ENCODE measurements around the gene TEX19.

The TEX19 gene

DNA sequence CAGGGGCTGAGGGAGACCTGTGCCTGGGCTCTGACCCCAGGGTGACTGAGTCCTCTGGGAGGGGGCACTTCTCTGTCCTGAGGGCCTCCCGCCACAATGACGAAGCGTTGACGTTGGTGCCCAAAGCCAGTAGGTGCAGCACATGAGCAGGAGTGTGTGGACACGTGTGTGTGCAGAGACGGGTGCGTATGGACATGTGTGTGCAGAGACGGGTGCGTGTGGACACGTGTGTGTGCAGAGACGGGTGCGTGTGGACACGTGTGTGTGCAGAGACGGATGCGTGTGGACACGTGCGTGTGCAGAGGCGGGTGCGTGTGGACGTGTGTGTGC is 40.9 kb upstream of the TEX19 start:
- TF ChIP-seq ARNT (IDR thresholded peaks at IDR 0.05), result no peak
- no peak for TF ChIP-seq CTBP1 (IDR thresholded peaks at IDR 0.05; ENCODE audit: borderline replicate concordance)
- no peak for TF ChIP-seq ZNF384 (IDR thresholded peaks at IDR 0.05)
- TF ChIP-seq L3MBTL2 (conservative IDR thresholded peaks at IDR 0.05), result no peak
- TF ChIP-seq ELF4 (IDR thresholded peaks at IDR 0.05), result no peak
- TF ChIP-seq FOXM1 (IDR thresholded peaks at IDR 0.05; ENCODE audit: borderline replicate concordance), result no peak
- TF ChIP-seq NFRKB (IDR thresholded peaks at IDR 0.05), result no peak
- TF ChIP-seq SUZ12 (IDR thresholded peaks at IDR 0.05), result no peak
- no peak for TF ChIP-seq BHLHE40 (IDR thresholded peaks at IDR 0.05; ENCODE audit: borderline replicate concordance)
- no peak for TF ChIP-seq TARDBP (IDR thresholded peaks at IDR 0.05)
- TF ChIP-seq FOXA1 (IDR thresholded peaks at IDR 0.05), result no peak
- TF ChIP-seq PKNOX1 (IDR thresholded peaks at IDR 0.05), result no peak
- no peak for TF ChIP-seq HDGF (IDR thresholded peaks at IDR 0.05; ENCODE audit: borderline replicate concordance)
- TF ChIP-seq FOXK2 (IDR thresholded peaks at IDR 0.05), result no peak
- no peak for TF ChIP-seq LEF1 (IDR thresholded peaks at IDR 0.05; ENCODE audit: borderline replicate concordance)
- TF ChIP-seq SP1 (IDR thresholded peaks at IDR 0.05), result no peak
- POLR2A ChIA-PET, result no interaction called here
- no peak for DNase-seq (ENCODE audit: extremely low spot score)
- CTCF ChIA-PET, result no interaction called here

- POLR2A ChIA-PET, result no interaction called here
- TF ChIP-seq PKNOX1 (IDR thresholded peaks at IDR 0.05) (no peak), FOXK2 (IDR thresholded peaks at IDR 0.05) (no peak), SP1 (IDR thresholded peaks at IDR 0.05) (no peak), ARNT (IDR thresholded peaks at IDR 0.05) (no peak), FOXM1 (IDR thresholded peaks at IDR 0.05; ENCODE audit: borderline replicate concordance) (no peak), L3MBTL2 (conservative IDR thresholded peaks at IDR 0.05) (no peak), TARDBP (IDR thresholded peaks at IDR 0.05) (no peak), CTBP1 (IDR thresholded peaks at IDR 0.05; ENCODE audit: borderline replicate concordance) (no peak), LEF1 (IDR thresholded peaks at IDR 0.05; ENCODE audit: borderline replicate concordance) (no peak), FOXA1 (IDR thresholded peaks at IDR 0.05) (no peak), SUZ12 (IDR thresholded peaks at IDR 0.05) (no peak), BHLHE40 (IDR thresholded peaks at IDR 0.05; ENCODE audit: borderline replicate concordance) (no peak), HDGF (IDR thresholded peaks at IDR 0.05; ENCODE audit: borderline replicate concordance) (no peak), NFRKB (IDR thresholded peaks at IDR 0.05) (no peak), ELF4 (IDR thresholded peaks at IDR 0.05) (no peak), ZNF384 (IDR thresholded peaks at IDR 0.05) (no peak)
- DNase-seq (ENCODE audit: extremely low spot score), result no peak
- CTCF ChIA-PET, result no interaction called here
Measured at GRCh38 chr17:82318772-82319606, 40.1 kb upstream of the TEX19 start.

GRCh38 chr17:82319619-82320062 is 39.4 kb upstream of the TEX19 start:
- TF ChIP-seq FOXK2 (IDR thresholded peaks at IDR 0.05), result no peak
- no peak for TF ChIP-seq ZNF384 (IDR thresholded peaks at IDR 0.05)
- no peak for TF ChIP-seq CTBP1 (IDR thresholded peaks at IDR 0.05; ENCODE audit: borderline replicate concordance)
- no peak for TF ChIP-seq BHLHE40 (IDR thresholded peaks at IDR 0.05; ENCODE audit: borderline replicate concordance)
- no peak for TF ChIP-seq TARDBP (IDR thresholded peaks at IDR 0.05)
- TF ChIP-seq FOXM1 (IDR thresholded peaks at IDR 0.05; ENCODE audit: borderline replicate concordance), result no peak
- no peak for TF ChIP-seq ELF4 (IDR thresholded peaks at IDR 0.05)
- no peak for TF ChIP-seq L3MBTL2 (conservative IDR thresholded peaks at IDR 0.05)
- TF ChIP-seq PKNOX1 (IDR thresholded peaks at IDR 0.05), result no peak
- ChIA-PET POLR2A (no interaction called here), CTCF (no interaction called here)
- no peak for DNase-seq (ENCODE audit: extremely low spot score)

- CTCF ChIA-PET, result no interaction called here
- TF ChIP-seq ARNT (IDR thresholded peaks at IDR 0.05) (no peak), BHLHE40 (IDR thresholded peaks at IDR 0.05; ENCODE audit: borderline replicate concordance) (no peak), SUZ12 (IDR thresholded peaks at IDR 0.05) (no peak), L3MBTL2 (conservative IDR thresholded peaks at IDR 0.05) (no peak), NFRKB (IDR thresholded peaks at IDR 0.05) (no peak), FOXM1 (IDR thresholded peaks at IDR 0.05; ENCODE audit: borderline replicate concordance) (no peak), CTBP1 (IDR thresholded peaks at IDR 0.05; ENCODE audit: borderline replicate concordance) (no peak)
- POLR2A ChIA-PET, result no interaction called here
- no peak for DNase-seq (ENCODE audit: extremely low spot score)
Measured at GRCh38 chr17:82320140-82320840, 38.8 kb upstream of the TEX19 start.

DNA sequence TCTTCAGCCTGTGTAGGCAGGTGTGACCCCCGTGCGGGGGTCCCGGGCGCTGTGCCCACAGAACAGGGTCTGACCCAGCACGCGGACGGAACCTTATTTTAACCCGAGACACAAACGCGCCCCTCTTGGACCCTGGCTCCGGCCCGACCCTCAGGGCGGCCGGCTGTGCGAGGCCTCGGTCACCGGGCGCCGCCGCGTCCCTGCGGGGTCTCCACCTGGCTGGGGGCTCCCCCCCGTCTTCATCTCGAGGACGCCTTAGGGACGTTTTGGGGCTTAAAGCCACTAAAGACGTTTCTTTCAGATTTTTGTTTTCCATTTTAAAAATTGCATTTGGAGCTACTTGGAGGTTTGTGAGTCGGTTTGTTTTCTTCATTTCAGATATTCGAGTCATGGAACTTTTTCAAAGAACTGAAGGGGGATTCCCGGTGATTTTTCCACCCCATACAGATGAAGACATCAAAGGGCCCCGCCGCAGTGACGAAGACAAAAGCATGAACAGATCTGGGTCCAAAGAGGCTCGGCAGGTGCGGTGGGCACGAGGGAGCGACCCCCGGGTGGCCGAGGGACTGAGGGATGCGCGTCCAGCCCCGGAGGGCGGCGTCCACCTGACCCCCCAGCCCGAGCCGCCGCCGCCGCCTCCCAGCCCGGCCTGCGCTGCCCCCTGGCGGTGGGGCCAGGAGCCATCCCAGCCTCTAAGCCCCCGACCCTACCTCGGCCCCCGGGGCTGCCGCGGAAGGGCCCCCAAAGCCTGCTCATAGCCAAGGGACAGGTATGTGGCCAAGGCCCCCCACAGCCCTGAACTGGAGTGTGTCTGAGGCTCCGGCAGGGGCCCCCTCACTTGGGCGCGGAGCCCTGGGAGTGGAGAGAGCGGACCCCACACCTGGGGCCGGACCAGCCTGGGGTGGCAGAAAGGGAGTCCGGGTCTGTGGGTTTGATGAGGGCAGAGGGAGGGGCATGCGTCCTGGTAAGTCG is 37.8 kb upstream of the TEX19 start:
- peak; percentile 78 for DNase-seq (ENCODE audit: extremely low spot score)
- POLR2A ChIA-PET, result no interaction called here
- TF ChIP-seq ZNF384 (IDR thresholded peaks at IDR 0.05), result no peak
- 0 out of 2 replicates have a peak, but pooled peaks have one; percentile 15 for TF ChIP-seq FOXM1 (IDR thresholded peaks at IDR 0.05; ENCODE audit: borderline replicate concordance)
- TF ChIP-seq SUZ12 (IDR thresholded peaks at IDR 0.05), result no peak
- no peak for TF ChIP-seq FOXA1 (IDR thresholded peaks at IDR 0.05)
- TF ChIP-seq LEF1 (IDR thresholded peaks at IDR 0.05; ENCODE audit: borderline replicate concordance), result peak; percentile 79
- CTCF ChIA-PET, result no interaction called here

Data from HEK293T (cell line).